ENCODE results near the gene APLP1. TPM values are rescaled to one million over a fixed set of nuclear protein-coding genes. Genes with fewer than 3 reads are reported as not detected.
A peak's percentile ranks its signal among the peaks of the same experiment; 100 is the strongest.

APLP1 gene
- polyA plus RNA-seq, 2 of the 4 experiments (the other 2 are of a cell fraction) = 54.7 to 60.4 TPM

GRCh38 chr19:35828692-35829301 is 39.6 kb upstream of the APLP1 start (continued):
- TF ChIP-seq CEBPB (IDR thresholded peaks at IDR 0.05) = no peak
- 0 out of 2 replicates have a peak, but pooled peaks have one; percentile 33 for TF ChIP-seq ATOH8 (CRISPR knock-in tag; IDR thresholded peaks at IDR 0.05; ENCODE audit: low read depth)
- no peak for TF ChIP-seq MYC (IDR thresholded peaks at IDR 0.05; ENCODE audit: borderline replicate concordance, low read length)
- TF ChIP-seq ZNF302 (CRISPR knock-in tag; IDR thresholded peaks at IDR 0.05) = no peak
- no peak for TF ChIP-seq HMGXB4 (CRISPR knock-in tag; IDR thresholded peaks at IDR 0.05; ENCODE audit: borderline replicate concordance)
- TF ChIP-seq EHF (CRISPR knock-in tag; IDR thresholded peaks at IDR 0.05) = peak; percentile 44; the same call in 1 of the 2 replicates
- TF ChIP-seq RARB (CRISPR knock-in tag; IDR thresholded peaks at IDR 0.05) = no peak
- no peak for TF ChIP-seq CBX2 (IDR thresholded peaks at IDR 0.05; ENCODE audit: borderline replicate concordance, low read depth)
- no peak for TF ChIP-seq CTCF (IDR thresholded peaks at IDR 0.05)
- TF ChIP-seq MAFK (IDR thresholded peaks at IDR 0.05; ENCODE audit: partially characterized antibody) = no peak
- TF ChIP-seq EHMT2 (IDR thresholded peaks at IDR 0.05; ENCODE audit: low read depth) = peak; percentile 84
- TF ChIP-seq RNF2 (IDR thresholded peaks at IDR 0.05; ENCODE audit: borderline replicate concordance, low read depth) = no peak
- no peak for TF ChIP-seq ELK1 (IDR thresholded peaks at IDR 0.05; ENCODE audit: low read depth, low read length)
- TF ChIP-seq JUN (IDR thresholded peaks at IDR 0.05) = no peak
- TF ChIP-seq NR3C1 (IDR thresholded peaks at IDR 0.05) = no peak
- TF ChIP-seq KDM1A (IDR thresholded peaks at IDR 0.05; ENCODE audit: low read depth) = no peak
- TF ChIP-seq MAX (IDR thresholded peaks at IDR 0.05) = peak; percentile 51; the same call in 1 of the 2 replicates
- TF ChIP-seq ZSCAN20 (CRISPR knock-in tag; IDR thresholded peaks at IDR 0.05) = no peak
- no peak for TF ChIP-seq JUNB (IDR thresholded peaks at IDR 0.05)
- no peak for TF ChIP-seq SREBF2 (IDR thresholded peaks at IDR 0.05)
- no peak for TF ChIP-seq CHD2 (IDR thresholded peaks at IDR 0.05; ENCODE audit: low read length, partially characterized antibody)
- TF ChIP-seq POLR2AphosphoS2 (conservative IDR thresholded peaks at IDR 0.05; ENCODE audit: low read length) = no peak
- no peak for TF ChIP-seq HOXB5 (CRISPR knock-in tag; IDR thresholded peaks at IDR 0.05)
- no peak for TF ChIP-seq NPAS2 (CRISPR knock-in tag; IDR thresholded peaks at IDR 0.05; ENCODE audit: borderline replicate concordance)
- TF ChIP-seq PHF8 (IDR thresholded peaks at IDR 0.05; ENCODE audit: borderline replicate concordance, low read depth) = no peak
- TF ChIP-seq HOXA7 (CRISPR knock-in tag; IDR thresholded peaks at IDR 0.05) = no peak
